Spleen (tissue), 11 donors: ENCODE results near the gene RANBP3. TPM values are rescaled to one million over a fixed set of nuclear protein-coding genes. Genes with fewer than 3 reads are reported as not detected.

Source experiments
- DNase-seq: peaks from one replicate; pipeline ENCODE4 v3.0.0-alpha.2; 2020
- H3K27ac ChIP-seq, 8 donors: fragments of 200-600 bp; sonication (generic) in 7 of 8; 1 replicate in 4 of 8; 2 replicates in 4 of 8; pipeline versions ENCODE4 v1.5.0 to v1.8.0; 2016 to 2021; ENCODE audit warnings: inconsistent platforms in 4 of 8, mild to moderate bottlenecking in 4 of 8, moderate library complexity in 1 of 8
- H3K27me3 ChIP-seq, 7 donors: fragments of 200-600 bp; sonication (generic) in 6 of 7; replicated peaks in 1 of 7; 1 replicate in 4 of 7; 2 replicates in 3 of 7; pipeline versions ENCODE4 v1.5.0 to v1.8.0; 2016 to 2021; ENCODE audit warnings: inconsistent platforms in 3 of 7, mild to moderate bottlenecking in 1 of 7
- H3K36me3 ChIP-seq, 6 donors: fragments of 200-600 bp; sonication (generic) in 5 of 6; 1 replicate in 4 of 6; 2 replicates in 2 of 6; pipeline versions ENCODE4 v1.5.0 to v1.8.0; 2016 to 2021; ENCODE audit warnings: inconsistent platforms in 2 of 6
- H3K4me1 ChIP-seq, 6 donors: fragments of 200-600 bp; sonication (generic) in 5 of 6; 1 replicate in 3 of 6; 2 replicates in 3 of 6; pipeline versions ENCODE4 v1.5.0 to v1.8.0; 2016 to 2021; ENCODE audit warnings: inconsistent platforms in 3 of 6
- H3K4me3 ChIP-seq, 8 donors: fragments of 200-600 bp; sonication (generic) in 7 of 8; 1 replicate in 4 of 8; 2 replicates in 4 of 8; pipeline versions ENCODE4 v1.5.0 to v1.8.0; 2016 to 2021; ENCODE audit warnings: inconsistent platforms in 4 of 8, mild to moderate bottlenecking in 4 of 8, moderate library complexity in 2 of 8
- H3K9me3 ChIP-seq, 8 donors: fragments of 200-600 bp; sonication (generic) in 7 of 8; 1 replicate in 4 of 8; 2 replicates in 4 of 8; pipeline versions ENCODE4 v1.5.0 to v1.8.0; 2016 to 2021; ENCODE audit warnings: inconsistent platforms in 4 of 8
- CTCF ChIP-seq, 11 experiments: fragments of 200-600 bp in 7 of 11; fragments of 450-650 bp in 4 of 11; sonication (generic) in 4 of 11; IDR thresholded peaks in 8 of 11; conservative IDR thresholded peaks in 3 of 11; 1 replicate in 7 of 11; 2 replicates in 4 of 11; pipeline versions ENCODE4 v1.4.0 to v1.8.0; 2016 to 2021; ENCODE audit warnings: antibody characterized with exemption in 11 of 11, inconsistent platforms in 4 of 11, mild to moderate bottlenecking in 1 of 11
- POLR2A ChIP-seq, 3 donors: fragments of 450-650 bp; IDR thresholded peaks; one replicate each; pipeline ENCODE4 v1.5.1; 2017; ENCODE audit warnings: antibody characterized with exemption in 3 of 3, mild to moderate bottlenecking in 1 of 3
- POLR2AphosphoS5 ChIP-seq, 3 donors: sonication (generic); formaldehyde crosslinking; IDR thresholded peaks; one replicate each; pipeline ENCODE4 v1.5.1; 2017; ENCODE audit warnings: antibody characterized with exemption in 3 of 3
- WGBS, 5 donors: extraction: QIAGEN DNeasy Blood & Tissue Kit in 3 of 5; methylation state at CpG; one replicate each; pipeline versions ENCODE4 v1.1.5 to v1.1.7; 2013 to 2018; 5-methylcytosine and 5-hydroxymethylcytosine counted together
- intact Hi-C: fragments of 100-400 bp; cut with DNase I; formaldehyde crosslinking; loops from one replicate; pipeline ENCODE4 v1.15.0; 2023; ENCODE audit warnings: low total_unique reads
- polyA plus RNA-seq, 3 donors: library from polyadenylated mRNA; stranded (reverse); fragments of 200-250 nt; gene quantifications; one replicate each; pipeline ENCODE4 v1.2.1, GENCODE V29; 2013
- total RNA-seq, 7 donors: library from RNA; depleted of rRNA in 3 of 7; stranded (reverse); fragments of >200 nt in 3 of 7; fragmentation: NEBNext Ultra II Directional in 4 of 7; extraction: Animal tissue kit (Norgen Biotek cat#: 25700) in 4 of 7; gene quantifications; one replicate each; pipeline versions ENCODE4 v1.1.0 to v1.2.1, GENCODE V29; 2016 to 2021
- donor health status: healthy with polysubstance abuse.
- donor health status: DM: no; HTN: no; CAD: no; lungs with moderate emphysema.
- donor health status: DM: no; HTN: no; CAD: no.
- donor health status: Bipolar disorder and iron deficiency.
- donor health status: healthy.
- donor health status: DM: no; HTN: no; CAD: no.
- donor health status: DM: yes; HTN: yes; CAD: no.

Gene RANBP3
- total and polyA plus RNA-seq, 10 donors, result 27.5 to 92.9 (median 69.8) TPM

- WGBS, 5 donors, result 68 to 76% (median 71%) methylated on average over 17 to 20 of the region's 20 CpGs
These were observed 42.4 kb upstream of the RANBP3 start for GRCh38 chr19:6020166-6020882.

GRCh38 chr19:6018786-6019185 is 40.8 kb upstream of the RANBP3 start:
- Histone ChIP-seq H3K4me3 (no peak overlapping the region), H3K4me1 (peaks cover 0 to 14% (median 7%) of the 10 kb centered on the region in 6 donors), H3K9me3 (no peaks in the 10 kb centered on the region), H3K27ac (no peak overlapping the region), H3K27me3 (peaks cover 0 to 13% (median 0%) of the 10 kb centered on the region in 7 donors), H3K36me3 (peaks cover 0 to 4% (median 0%) of the 10 kb centered on the region in 6 donors)
- 76 to 92% (median 78%) methylated on average over 6 to 10 of the region's 10 CpGs for WGBS, 5 donors
- intact Hi-C loops, result no loop called here
- peak; percentile 46 for DNase-seq
- no peak for TF ChIP-seq POLR2AphosphoS5 (IDR thresholded peaks at IDR 0.05)
- no peak for TF ChIP-seq POLR2A (IDR thresholded peaks at IDR 0.05)
- no peak for TF ChIP-seq CTCF (IDR thresholded peaks at IDR 0.05 in 8 of 11, conservative IDR thresholded peaks at IDR 0.05 in 3 of 11)

More at GRCh38 chr19:6020166-6020882, 42.4 kb upstream of the RANBP3 start:
- TF ChIP-seq POLR2A (IDR thresholded peaks at IDR 0.05) (no peak), CTCF (IDR thresholded peaks at IDR 0.05 in 8 of 11, conservative IDR thresholded peaks at IDR 0.05 in 3 of 11) (no peak), POLR2AphosphoS5 (IDR thresholded peaks at IDR 0.05) (no peak)
- intact Hi-C loops, result no loop called here
- Histone ChIP-seq H3K36me3 (peaks cover 0 to 17% (median 0%) of the 10 kb centered on the region in 6 donors), H3K4me3 (no peak overlapping the region), H3K27ac (no peak overlapping the region), H3K4me1 (peaks cover 0 to 12% (median 7%) of the 10 kb centered on the region in 6 donors), H3K27me3 (peaks cover 0 to 13% (median 0%) of the 10 kb centered on the region in 7 donors), H3K9me3 (no peaks in the 10 kb centered on the region)
- peak; percentile 59 for DNase-seq

- DNase-seq, result peak; percentile 32
- Histone ChIP-seq H3K9me3 (no peaks in the 10 kb centered on the region), H3K27me3 (peaks cover 0 to 12% (median 0%) of the 10 kb centered on the region in 7 donors), H3K27ac (no peak overlapping the region), H3K36me3 (no peaks in the 10 kb centered on the region), H3K4me1 (peaks cover 0 to 18% (median 6%) of the 10 kb centered on the region in 6 donors), H3K4me3 (no peak overlapping the region)
- TF ChIP-seq CTCF (IDR thresholded peaks at IDR 0.05 in 8 of 11, conservative IDR thresholded peaks at IDR 0.05 in 3 of 11) (no peak), POLR2A (IDR thresholded peaks at IDR 0.05) (no peak), POLR2AphosphoS5 (IDR thresholded peaks at IDR 0.05) (no peak)
- intact Hi-C loops, result no loop called here
- WGBS, 5 donors, result 90 to 94% (median 93%) methylated on average over 11 of the region's 11 CpGs
These were observed 39.6 kb upstream of the RANBP3 start for GRCh38 chr19:6017576-6017975.

- no peak overlapping the region for H3K4me3 ChIP-seq
- 91 to 97% (median 93%) methylated on average over 26 of the region's 26 CpGs for WGBS, 5 donors
- peaks cover 0 to 12% (median 0%) of the 10 kb centered on the region in 6 donors for H3K36me3 ChIP-seq
- H3K27ac ChIP-seq, result no peak overlapping the region
- no peak for TF ChIP-seq CTCF (IDR thresholded peaks at IDR 0.05 in 8 of 11, conservative IDR thresholded peaks at IDR 0.05 in 3 of 11)
- TF ChIP-seq POLR2AphosphoS5 (IDR thresholded peaks at IDR 0.05), result no peak
- TF ChIP-seq POLR2A (IDR thresholded peaks at IDR 0.05), result no peak
- intact Hi-C loops, result no loop called here
- H3K27me3 ChIP-seq, result no peaks in the 10 kb centered on the region
- DNase-seq, result peak; percentile 19
- no peaks in the 10 kb centered on the region for H3K9me3 ChIP-seq
- H3K4me1 ChIP-seq, result peaks cover 0 to 10% (median 0%) of the 10 kb centered on the region in 6 donors
These were observed 38.1 kb upstream of the RANBP3 start for GRCh38 chr19:6015841-6016545.
